GM18873 (cell line): Measurements from ENCODE around the gene TBC1D22B.

Source experiments
- ATAC-seq: cut with Tn5 transposase; IDR thresholded peaks from one replicate; pipeline ENCODE4 v1.9.1; 2021; ENCODE audit warnings: mild to moderate bottlenecking, moderate library complexity, moderate number of reproducible peaks; ENCODE audit not compliant: unreplicated experiment, low FRiP score

TBC1D22B gene

GRCh38 chr6:37257634-37258404 is at the start of gene TBC1D22B, which contains the start of gene TMEM217:
Gene TBC1D22B, plus strand, starts transcription at chr6:37257772. Its CDS starts 146 bp downstream, at chr6:37257918.
Gene TMEM217, minus strand, starts transcription at chr6:37258144. Its CDS starts 39,114 bp downstream, at chr6:37219030.
- ATAC-seq, result peak; percentile 91

- no peak for ATAC-seq
These were observed 49.6 kb upstream of the TBC1D22B start for GRCh38 chr6:37207903-37208456.

- ATAC-seq, result no peak
These were observed 48.8 kb upstream of the TBC1D22B start for GRCh38 chr6:37208793-37209192.

- ATAC-seq, result no peak
These were observed 47.9 kb upstream of the TBC1D22B start for GRCh38 chr6:37209461-37210205.

GRCh38 chr6:37210313-37210968 is 47.1 kb upstream of the TBC1D22B start:
- no peak for ATAC-seq

- no peak for ATAC-seq
These were observed 45.3 kb upstream of the TBC1D22B start for GRCh38 chr6:37212268-37212667.

- no peak for ATAC-seq
These were observed 39.5 kb upstream of the TBC1D22B start for GRCh38 chr6:37218061-37218460.

- no peak for ATAC-seq
These were observed 39.1 kb upstream of the TBC1D22B start for GRCh38 chr6:37218511-37218910.

GRCh38 chr6:37221585-37222124 is 35.9 kb upstream of the TBC1D22B start:
- ATAC-seq, result no peak

- peak; percentile 71 for ATAC-seq
These were observed 35.2 kb upstream of the TBC1D22B start for GRCh38 chr6:37222125-37222967.

GRCh38 chr6:37222992-37223391 is 34.6 kb upstream of the TBC1D22B start:
- ATAC-seq, result no peak

- ATAC-seq, result no peak
These were observed 32.0 kb upstream of the TBC1D22B start for GRCh38 chr6:37225350-37226169.

- no peak for ATAC-seq
These were observed 27.5 kb upstream of the TBC1D22B start for GRCh38 chr6:37230104-37230503.

- no peak for ATAC-seq
These were observed 25.0 kb upstream of the TBC1D22B start for GRCh38 chr6:37232430-37233017.

- no peak for ATAC-seq
These were observed 24.0 kb upstream of the TBC1D22B start for GRCh38 chr6:37233541-37233940.

GRCh38 chr6:37236921-37237320 is 20.7 kb upstream of the TBC1D22B start:
- no peak for ATAC-seq

GRCh38 chr6:37237789-37238188 is 19.8 kb upstream of the TBC1D22B start:
- no peak for ATAC-seq

- no peak for ATAC-seq
These were observed 19.2 kb upstream of the TBC1D22B start for GRCh38 chr6:37238381-37238780.
